ENCODE data around the gene AZIN2.
"Not testable (repeated sequence)": the region's sequence is repeated elsewhere in the genome, so short reads cannot be mapped to it uniquely, and the experiment has no call there.

DNA sequence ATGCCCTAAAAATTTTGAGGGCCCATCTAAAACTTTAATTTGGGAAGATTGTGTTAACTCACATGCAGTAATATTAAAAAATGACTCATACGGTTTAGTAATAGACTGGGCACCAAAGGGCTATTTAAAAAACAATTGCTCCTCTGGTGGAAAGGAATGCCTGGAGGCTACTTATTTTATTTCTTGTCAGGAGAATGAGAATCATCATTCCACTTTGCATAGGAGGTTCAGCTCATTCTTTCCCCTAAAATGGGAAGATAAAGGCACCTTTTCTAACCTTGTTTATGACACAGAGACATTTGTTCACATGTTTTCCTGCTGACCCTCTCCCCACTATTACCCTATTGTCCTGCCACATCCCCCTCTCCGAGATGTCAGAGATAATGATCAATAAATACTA, 12.8 kb upstream of the AZIN2 start:
- TF ChIP-seq, protein P1, sequence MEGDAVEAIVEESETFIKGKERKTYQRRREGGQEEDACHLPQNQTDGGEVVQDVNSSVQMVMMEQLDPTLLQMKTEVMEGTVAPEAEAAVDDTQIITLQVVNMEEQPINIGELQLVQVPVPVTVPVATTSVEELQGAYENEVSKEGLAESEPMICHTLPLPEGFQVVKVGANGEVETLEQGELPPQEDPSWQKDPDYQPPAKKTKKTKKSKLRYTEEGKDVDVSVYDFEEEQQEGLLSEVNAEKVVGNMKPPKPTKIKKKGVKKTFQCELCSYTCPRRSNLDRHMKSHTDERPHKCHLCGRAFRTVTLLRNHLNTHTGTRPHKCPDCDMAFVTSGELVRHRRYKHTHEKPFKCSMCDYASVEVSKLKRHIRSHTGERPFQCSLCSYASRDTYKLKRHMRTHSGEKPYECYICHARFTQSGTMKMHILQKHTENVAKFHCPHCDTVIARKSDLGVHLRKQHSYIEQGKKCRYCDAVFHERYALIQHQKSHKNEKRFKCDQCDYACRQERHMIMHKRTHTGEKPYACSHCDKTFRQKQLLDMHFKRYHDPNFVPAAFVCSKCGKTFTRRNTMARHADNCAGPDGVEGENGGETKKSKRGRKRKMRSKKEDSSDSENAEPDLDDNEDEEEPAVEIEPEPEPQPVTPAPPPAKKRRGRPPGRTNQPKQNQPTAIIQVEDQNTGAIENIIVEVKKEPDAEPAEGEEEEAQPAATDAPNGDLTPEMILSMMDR (IDR thresholded peaks at IDR 0.05; ENCODE audit: low read length), result not testable (repeated sequence)
- TF ChIP-seq EZH2 (IDR thresholded peaks at IDR 0.05; ENCODE audit: borderline replicate concordance, low read length), result not testable (repeated sequence)
